K562 (cell line): ENCODE measurements around the gene FBXO8. TPM values are rescaled to one million over a fixed set of nuclear protein-coding genes. Genes with fewer than 3 reads are reported as not detected.

ENCODE experiments used
- BCLAF1 ChIP-seq, 2 experiments: fragments of 450-650 bp in 1 of 2; IDR thresholded peaks; 2 replicates each; pipeline ENCODE4 v1.6.1; 2011 to 2017; ENCODE audit warnings: low read depth in 2 of 2, antibody characterized with exemption in 1 of 2, borderline replicate concordance in 1 of 2, low read length in 1 of 2, mild to moderate bottlenecking in 1 of 2, mixed read lengths in 1 of 2; ENCODE audit not compliant: control insufficient read depth in 1 of 2
- BHLHE40 ChIP-seq: IDR thresholded peaks from 2 replicates; pipeline ENCODE4 v1.6.1; 2011; ENCODE audit warnings: low read length, improper control_type of control experiment
- CXXC5 ChIP-seq: fragments of 250-450 bp; sonication (Bioruptor Pico); IDR thresholded peaks from 2 replicates; pipeline ENCODE4 v1.8.0; 2022; ENCODE audit warnings: inconsistent platforms, mild to moderate bottlenecking, moderate library complexity
- ELF1 ChIP-seq: fragments of 200-800 bp; sonication (Bioruptor generic); IDR thresholded peaks from 2 replicates; pipeline ENCODE4 v1.6.1; 2016; ENCODE audit warnings: missing genetic modification characterization, missing compliant biosample characterization
- EP400 ChIP-seq: fragments of 450-650 bp; IDR thresholded peaks from 2 replicates; pipeline ENCODE4 v1.6.1; 2017; ENCODE audit warnings: antibody characterized with exemption, mild to moderate bottlenecking, moderate library complexity
- ETV5 ChIP-seq: sonication (generic); formaldehyde crosslinking; IDR thresholded peaks from 2 replicates; pipeline ENCODE4 v1.4.0; 2020; ENCODE audit warnings: low read depth, mild to moderate bottlenecking, missing genetic modification reagents
- GABPB1 ChIP-seq: sonication (generic); formaldehyde crosslinking; IDR thresholded peaks from 2 replicates; pipeline ENCODE4 v1.8.0; 2022; ENCODE audit warnings: mild to moderate bottlenecking, missing genetic modification reagents
- MLLT1 ChIP-seq, 2 experiments: fragments of 450-650 bp; IDR thresholded peaks; 2 replicates each; pipeline ENCODE4 v1.6.1; 2016
- RBM39 ChIP-seq: fragments of 200-400 bp; formaldehyde crosslinking; optimal IDR thresholded peaks from 2 replicates; pipeline ENCODE3; 2018; ENCODE audit warnings: low read depth, low read length
- SMAD1 ChIP-seq: fragments of 150-350 bp; IDR thresholded peaks from 2 replicates; pipeline ENCODE4 v1.6.1; 2014; ENCODE audit warnings: low read length, low read depth; ENCODE audit not compliant: partially characterized antibody
- SMARCC2 ChIP-seq: fragments of 450-650 bp; IDR thresholded peaks from 2 replicates; pipeline ENCODE4 v1.6.1; 2017; ENCODE audit warnings: antibody characterized with exemption, moderate library complexity, mild to moderate bottlenecking, low read depth
- SRSF7 ChIP-seq: fragments of 200-400 bp; formaldehyde crosslinking; optimal IDR thresholded peaks from 2 replicates; pipeline ENCODE3; 2017; ENCODE audit warnings: mild to moderate bottlenecking, low read depth, low read length
- SUPT5H ChIP-seq: fragments of 450-650 bp; IDR thresholded peaks from 2 replicates; pipeline ENCODE4 v1.6.1; 2016
- TBP ChIP-seq: optimal IDR thresholded peaks from 2 replicates; pipeline ENCODE3; 2011; ENCODE audit warnings: low read depth, low read length, improper control_type of control experiment
- TCF3 ChIP-seq: sonication (generic); formaldehyde crosslinking; IDR thresholded peaks from 2 replicates; pipeline ENCODE4 v1.4.0; 2020; ENCODE audit warnings: mild to moderate bottlenecking, missing genetic modification reagents
- ZNF609 ChIP-seq: sonication (generic); formaldehyde crosslinking; IDR thresholded peaks from 2 replicates; pipeline ENCODE4 v1.8.1; 2023; ENCODE audit warnings: missing genetic modification reagents, mild to moderate bottlenecking, borderline replicate concordance
- polyA plus RNA-seq, 8 experiments: library from polyadenylated mRNA; depleted of rRNA in 4 of 8; stranded (reverse) in 5 of 8; unstranded in 3 of 8; fragments of >200 nt; fragmentation: Nextera tagmentation in 2 of 8; fragmentation: Illumina TruSeq in 1 of 8; extraction: Ambion mirVana in 2 of 8; extraction: Trizol in 1 of 8; gene quantifications; 2 replicates each; pipeline versions ENCODE4 v1.2.1 to v1.2.3, GENCODE V29; 2011 to 2014; ENCODE audit warnings: inconsistent platforms in 1 of 8, missing spikeins in 1 of 8
- total RNA-seq, 7 experiments: library from RNA; depleted of rRNA in 6 of 7; stranded (reverse); fragments of >200 nt in 6 of 7; fragmentation: Illumina TruSeq in 2 of 7; extraction: Trizol in 2 of 7; gene quantifications; 2 replicates each; pipeline versions ENCODE4 v1.2.1 to v1.2.3, GENCODE V29; 2011 to 2021; ENCODE audit warnings: low replicate concordance in 1 of 7

FBXO8 gene
- total and polyA plus RNA-seq, 9 of the 15 experiments (the other 6 are each of a cell fraction or from before 2014, with no cell fraction given): 12.9 to 27.1 (median 14.8) TPM

GRCh38 chr4:174283507-174284471 lies at the start of gene FBXO8, which contains the start of gene CEP44 (continued):
- TF ChIP-seq ZNF609: no peak
- TF ChIP-seq MLLT1 (IDR thresholded peaks at IDR 0.05): peak; percentile 24 to 54; a peak in 1 of 4 replicates
- TF ChIP-seq EP400: peak; percentile 99
- peak; percentile 81 for TF ChIP-seq SUPT5H
- TF ChIP-seq TCF3 (CRISPR knock-in tag): 0 out of 2 replicates have a peak, but pooled peaks have one; percentile 25
- no peak for TF ChIP-seq RBM39
- peak; percentile 97 for TF ChIP-seq CXXC5 (CRISPR knock-in tag)
- peak; percentile 43; the same call in 1 of the 2 replicates for TF ChIP-seq BHLHE40
- peak; percentile 80 for TF ChIP-seq TBP
- TF ChIP-seq SMAD1: peak; percentile 39
- no peak for TF ChIP-seq SMARCC2
- peak; percentile 96 for TF ChIP-seq GABPB1 (CRISPR knock-in tag)
- TF ChIP-seq ETV5: 0 out of 2 replicates have a peak, but pooled peaks have one; percentile 46
- TF ChIP-seq SRSF7: no peak
- no peak for TF ChIP-seq BCLAF1 (IDR thresholded peaks at IDR 0.05; ENCODE audit: borderline replicate concordance in 1 of 2, control insufficient read depth in 1 of 2, low read depth in 2 of 2, low read length in 1 of 2)
- peak; percentile 94 for TF ChIP-seq ELF1 (tag)
